Measurements from ENCODE around the gene FLYWCH2. TPM values are rescaled to one million over a fixed set of nuclear protein-coding genes. Genes with fewer than 3 reads are reported as not detected.

FLYWCH2 gene
- total RNA-seq, 2 experiments from 2014 or later, result 19.4 to 20.5 TPM

GRCh38 chr16:2912330-2913199 lies 29.6 kb downstream of the FLYWCH2 start:
- no peaks in the 10 kb centered on the region for H3K9me3 Mint-ChIP-seq

GRCh38 chr16:2913603-2914002 lies 30.6 kb downstream of the FLYWCH2 start:
- Mint-ChIP-seq H3K4me3 (peak overlapping the region; percentile 96), H3K9me3 (no peaks in the 10 kb centered on the region), H3K27ac (no peak overlapping the region), H3K4me1 (peaks cover 42% of the 10 kb centered on the region), H3K36me3 (ENCODE audit: low read depth) (peaks cover 30% of the 10 kb centered on the region), H3K27me3 (peaks cover 6% of the 10 kb centered on the region)
- no peak for DNase-seq
- ChIA-PET CTCF (interaction anchor here (0.6 to 3.7 kb wide), 3 partner anchors 8 to 114 kb away, joined by 3 to 31 read pairs (median 24); no protein-coding TSS in a partner anchor), POLR2A (interaction anchor here (1.8 to 3.8 kb wide), 3 partner anchors 32 to 67 kb away, joined by 7 to 28 read pairs (median 13); partner anchors contain the start of genes FLYWCH2 and PKMYT1)

More at GRCh38 chr16:2912330-2913199, 29.6 kb downstream of the FLYWCH2 start:
- POLR2A ChIA-PET, result interaction anchor here (0.6 to 3.8 kb wide), 8 partner anchors 9 to 660 kb away, joined by 3 to 28 read pairs (median 6); partner anchors contain the start of genes FLYWCH2 and PKMYT1
- Mint-ChIP-seq H3K36me3 (ENCODE audit: low read depth) (peaks cover 27% of the 10 kb centered on the region), H3K27me3 (peaks cover 6% of the 10 kb centered on the region), H3K4me1 (peaks cover 44% of the 10 kb centered on the region), H3K27ac (peak overlapping the region; percentile 88), H3K4me3 (peak overlapping the region; percentile 96)
- CTCF ChIA-PET, result interaction anchor here (1.4 to 3.7 kb wide), 8 partner anchors 10 to 74 kb away, joined by 3 to 31 read pairs (median 10); no protein-coding TSS in a partner anchor
- DNase-seq, result peak; percentile 54

GRCh38 chr16:2914233-2914632 lies 31.2 kb downstream of the FLYWCH2 start:
- H3K36me3 Mint-ChIP-seq (ENCODE audit: low read depth), result peaks cover 30% of the 10 kb centered on the region
- no peaks in the 10 kb centered on the region for H3K9me3 Mint-ChIP-seq
- ChIA-PET CTCF (interaction anchor here (1.8 to 3.7 kb wide), 2 partner anchors 12 to 13 kb away, joined by 3 to 31 read pairs; no protein-coding TSS in a partner anchor), POLR2A (interaction anchor here (1.4 to 3.8 kb wide), 4 partner anchors 9 to 67 kb away, joined by 3 to 28 read pairs (median 6); partner anchors contain the start of genes FLYWCH2 and PKMYT1)
- H3K4me1 Mint-ChIP-seq, result peaks cover 44% of the 10 kb centered on the region
- H3K27me3 Mint-ChIP-seq, result peaks cover 5% of the 10 kb centered on the region
- no peak overlapping the region for H3K4me3 Mint-ChIP-seq
- no peak overlapping the region for H3K27ac Mint-ChIP-seq
- DNase-seq, result no peak

- no peak overlapping the region for H3K4me3 Mint-ChIP-seq
- H3K9me3 Mint-ChIP-seq, result no peaks in the 10 kb centered on the region
- CTCF ChIA-PET, result interaction anchor here (1.8 to 3.2 kb wide), 4 partner anchors 11 to 47 kb away, joined by 3 to 14 read pairs (median 10); partner anchors contain the start of gene FLYWCH2
- POLR2A ChIA-PET, result interaction anchor here (0.7 to 2.2 kb wide), 4 partner anchors 8 to 48 kb away, joined by 3 to 4 read pairs (median 3); no protein-coding TSS in a partner anchor
- peaks cover 4% of the 10 kb centered on the region for H3K27me3 Mint-ChIP-seq
- peaks cover 50% of the 10 kb centered on the region for H3K4me1 Mint-ChIP-seq
- DNase-seq, result no peak
- H3K36me3 Mint-ChIP-seq (ENCODE audit: low read depth), result peaks cover 36% of the 10 kb centered on the region
- H3K27ac Mint-ChIP-seq, result peak overlapping the region; percentile 78
These were observed 32.3 kb downstream of the FLYWCH2 start for GRCh38 chr16:2915196-2915929.

GRCh38 chr16:2919511-2920255 lies 36.7 kb downstream of the FLYWCH2 start:
- H3K27ac Mint-ChIP-seq, result peak overlapping the region; percentile 9
- ChIA-PET CTCF (interaction anchor here (0.6 to 4.5 kb wide), 20 partner anchors 7 to 878 kb away, joined by 3 to 24 read pairs (median 4); partner anchors contain the start of genes FLYWCH1 and FLYWCH2), POLR2A (no interaction called here)
- no peaks in the 10 kb centered on the region for H3K27me3 Mint-ChIP-seq
- peaks cover 22% of the 10 kb centered on the region for H3K4me1 Mint-ChIP-seq
- no peak overlapping the region for H3K4me3 Mint-ChIP-seq
- no peaks in the 10 kb centered on the region for H3K9me3 Mint-ChIP-seq
- peak; percentile 63 for DNase-seq
- H3K36me3 Mint-ChIP-seq (ENCODE audit: low read depth), result peaks cover 34% of the 10 kb centered on the region

GRCh38 chr16:2923481-2923880 lies 40.5 kb downstream of the FLYWCH2 start:
- H3K27me3 Mint-ChIP-seq, result no peaks in the 10 kb centered on the region
- H3K4me1 Mint-ChIP-seq, result peaks cover 25% of the 10 kb centered on the region
- CTCF ChIA-PET, result interaction anchor here (0.9 to 4.5 kb wide), 5 partner anchors 11 to 85 kb away, joined by 3 to 24 read pairs (median 5); partner anchors contain the start of gene FLYWCH1
- H3K9me3 Mint-ChIP-seq, result no peaks in the 10 kb centered on the region
- POLR2A ChIA-PET, result interaction anchor here (1.0 kb wide), 1 partner anchor 8 kb away, joined by 3 read pairs; no protein-coding TSS in a partner anchor
- no peak overlapping the region for H3K4me3 Mint-ChIP-seq
- no peak overlapping the region for H3K27ac Mint-ChIP-seq
- no peak for DNase-seq
- H3K36me3 Mint-ChIP-seq (ENCODE audit: low read depth), result peaks cover 20% of the 10 kb centered on the region

- no peaks in the 10 kb centered on the region for H3K9me3 Mint-ChIP-seq
- H3K27ac Mint-ChIP-seq, result no peak overlapping the region
- ChIA-PET POLR2A (interaction anchor here (1.2 kb wide), 1 partner anchor 13 kb away, joined by 3 read pairs; no protein-coding TSS in a partner anchor), CTCF (interaction anchor here (2.3 kb wide), 1 partner anchor 13 kb away, joined by 31 read pairs; the partner anchor contains the start of gene FLYWCH1)
- H3K4me3 Mint-ChIP-seq, result no peak overlapping the region
- H3K36me3 Mint-ChIP-seq (ENCODE audit: low read depth), result peaks cover 14% of the 10 kb centered on the region
- H3K27me3 Mint-ChIP-seq, result no peaks in the 10 kb centered on the region
- no peak for DNase-seq
- peaks cover 17% of the 10 kb centered on the region for H3K4me1 Mint-ChIP-seq
These were observed 42.1 kb downstream of the FLYWCH2 start for GRCh38 chr16:2924901-2925755.

GRCh38 chr16:2925951-2926649 lies 43.1 kb downstream of the FLYWCH2 start:
- Mint-ChIP-seq H3K27me3 (no peaks in the 10 kb centered on the region), H3K4me1 (peaks cover 17% of the 10 kb centered on the region), H3K4me3 (no peak overlapping the region), H3K36me3 (ENCODE audit: low read depth) (peaks cover 13% of the 10 kb centered on the region), H3K9me3 (no peaks in the 10 kb centered on the region), H3K27ac (no peak overlapping the region)
- CTCF ChIA-PET, result interaction anchor here (0.6 to 2.3 kb wide), 25 partner anchors 7 to 102 kb away, joined by 3 to 31 read pairs (median 5); partner anchors contain the start of genes FLYWCH1 and FLYWCH2
- POLR2A ChIA-PET, result interaction anchor here (1.2 kb wide), 1 partner anchor 44 kb away, joined by 5 read pairs; the partner anchor contains the start of gene PAQR4
- no peak for DNase-seq

GRCh38 chr16:2926650-2926999 lies 43.6 kb downstream of the FLYWCH2 start:
- H3K27ac Mint-ChIP-seq, result no peak overlapping the region
- H3K36me3 Mint-ChIP-seq (ENCODE audit: low read depth), result peaks cover 11% of the 10 kb centered on the region
- CTCF ChIA-PET, result interaction anchor here (0.6 to 2.3 kb wide), 27 partner anchors 8 to 102 kb away, joined by 3 to 31 read pairs (median 5); partner anchors contain the start of genes FLYWCH1 and FLYWCH2
- POLR2A ChIA-PET, result interaction anchor here (1.0 to 1.3 kb wide), 4 partner anchors 43 to 55 kb away, joined by 3 to 6 read pairs (median 4); partner anchors contain the start of genes FLYWCH2 and PAQR4
- no peaks in the 10 kb centered on the region for H3K27me3 Mint-ChIP-seq
- no peak overlapping the region for H3K4me3 Mint-ChIP-seq
- no peaks in the 10 kb centered on the region for H3K9me3 Mint-ChIP-seq
- H3K4me1 Mint-ChIP-seq, result peaks cover 17% of the 10 kb centered on the region
- DNase-seq, result no peak

- peaks cover 17% of the 10 kb centered on the region for H3K4me1 Mint-ChIP-seq
These were observed 44.1 kb downstream of the FLYWCH2 start for GRCh38 chr16:2927010-2927646.

More at GRCh38 chr16:2927010-2927646, 44.1 kb downstream of the FLYWCH2 start:
- POLR2A ChIA-PET, result interaction anchor here (1.0 to 1.3 kb wide), 5 partner anchors 15 to 54 kb away, joined by 3 to 6 read pairs (median 5); partner anchors contain the start of genes FLYWCH1, FLYWCH2 and PAQR4
- Mint-ChIP-seq H3K36me3 (ENCODE audit: low read depth) (peaks cover 7% of the 10 kb centered on the region), H3K9me3 (no peaks in the 10 kb centered on the region), H3K27me3 (no peaks in the 10 kb centered on the region), H3K27ac (no peak overlapping the region), H3K4me3 (no peak overlapping the region)
- CTCF ChIA-PET, result interaction anchor here (0.5 to 2.3 kb wide), 34 partner anchors 8 to 324 kb away, joined by 3 to 31 read pairs (median 5); partner anchors contain the start of genes FLYWCH1 and FLYWCH2
- peak; percentile 90 for DNase-seq
